Measurements from ENCODE around the gene HEXD.

The HEXD gene

DNA sequence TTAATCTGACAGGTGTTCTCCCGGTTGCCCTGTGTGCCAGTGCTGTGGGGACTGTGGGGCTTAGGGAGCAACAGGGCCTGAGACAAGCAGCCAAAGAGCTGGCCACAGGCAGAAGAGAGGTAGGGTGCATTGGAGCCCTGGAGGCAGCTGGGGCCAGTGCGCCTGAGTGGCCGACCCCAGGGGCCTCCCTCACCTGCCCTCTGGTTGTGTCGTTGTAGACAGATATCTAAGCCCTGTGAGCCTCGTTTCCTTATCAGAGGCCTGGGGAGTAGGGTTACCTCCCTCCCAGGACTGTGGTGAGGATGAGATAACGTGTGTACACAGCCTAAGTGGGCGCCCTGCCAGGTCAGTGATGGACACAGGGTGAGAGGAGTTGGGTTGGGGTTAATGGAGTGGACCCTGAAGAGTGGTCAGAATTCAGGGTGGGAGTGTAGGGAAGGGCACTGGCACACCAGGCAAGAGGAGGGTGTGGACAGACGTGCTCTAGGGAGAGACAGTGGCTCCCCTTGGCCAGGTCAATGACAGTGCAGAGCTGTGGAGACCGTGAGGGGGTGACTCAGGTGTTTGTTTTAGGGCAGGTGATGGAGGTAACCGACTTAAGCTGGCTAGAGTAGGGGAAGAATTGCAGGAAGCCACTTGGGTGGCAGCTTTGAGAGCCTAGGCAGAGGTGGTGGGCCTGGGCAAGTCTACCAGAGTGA, 43.8 kb downstream of the HEXD start:
- DNase-seq: no peak

DNA sequence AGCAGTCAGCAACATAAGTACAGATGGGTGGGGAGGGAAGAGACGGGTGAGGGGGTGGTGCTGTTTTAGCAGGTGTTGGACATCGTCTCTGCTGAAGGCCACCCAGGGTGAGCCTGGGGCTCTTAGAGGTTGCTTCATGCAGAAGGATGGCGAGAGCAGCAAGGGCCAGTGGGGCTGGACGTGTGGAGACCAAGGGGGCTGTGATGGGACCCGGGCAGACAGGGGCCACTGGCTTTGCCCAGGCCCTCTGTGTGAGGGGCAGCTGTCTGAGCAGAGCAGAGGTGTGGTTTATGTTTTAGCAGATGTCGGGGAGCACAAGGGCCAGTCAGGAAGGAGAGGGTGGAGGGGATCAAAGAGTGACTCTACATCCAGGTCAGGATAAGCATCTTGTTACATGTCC, 45.2 kb downstream of the HEXD start:
- DNase-seq: no peak

DNA sequence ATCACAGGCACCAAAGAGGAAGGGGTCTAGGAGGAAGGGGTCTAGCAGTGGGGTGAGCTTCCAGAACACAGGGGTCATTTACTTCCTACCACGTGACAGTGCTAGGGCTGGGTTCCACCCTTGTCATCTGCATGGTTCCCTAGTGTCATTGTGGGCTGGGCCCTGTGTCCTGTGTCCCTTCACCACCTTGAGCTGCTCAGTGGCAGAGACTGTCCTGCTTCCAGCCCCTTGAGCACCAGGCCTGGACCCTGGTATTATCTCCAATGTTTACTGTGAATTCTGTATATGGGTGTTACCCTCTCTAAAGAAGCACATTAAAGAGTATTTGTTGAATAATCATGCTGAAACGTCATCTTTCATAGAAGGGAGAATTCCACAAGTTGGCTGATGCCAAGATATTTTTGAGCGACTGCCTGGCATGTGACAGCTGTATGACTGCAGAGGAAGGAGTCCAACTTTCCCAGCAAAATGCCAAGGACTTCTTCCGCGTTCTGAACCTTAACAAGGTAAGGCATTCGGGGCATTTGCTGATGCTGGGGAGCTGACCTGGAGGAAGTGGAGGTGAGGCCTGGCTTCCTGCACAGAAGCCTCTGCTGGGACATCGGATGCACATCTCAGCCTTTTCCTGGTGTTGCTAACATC, 45.9 kb downstream of the HEXD start:
- DNase-seq: no peak

DNA sequence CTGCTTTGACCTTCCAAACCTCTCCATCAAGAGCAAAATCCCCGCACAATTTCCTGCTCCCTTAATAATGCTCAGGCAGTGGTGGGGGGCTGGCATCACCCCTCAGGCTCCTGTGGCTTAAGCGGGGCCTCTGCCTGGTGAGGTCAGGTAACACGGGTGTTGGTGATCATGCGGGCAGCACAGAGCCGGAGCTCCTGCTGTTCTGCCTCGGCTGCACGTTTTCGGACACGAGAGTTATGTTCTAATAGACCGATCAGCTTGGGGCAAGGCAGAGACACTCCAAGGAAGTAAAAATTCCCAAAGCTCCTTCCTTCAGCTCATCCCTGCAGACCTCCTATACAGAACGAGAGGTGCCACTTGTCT, 46.4 kb downstream of the HEXD start:
- no peak for DNase-seq

DNA sequence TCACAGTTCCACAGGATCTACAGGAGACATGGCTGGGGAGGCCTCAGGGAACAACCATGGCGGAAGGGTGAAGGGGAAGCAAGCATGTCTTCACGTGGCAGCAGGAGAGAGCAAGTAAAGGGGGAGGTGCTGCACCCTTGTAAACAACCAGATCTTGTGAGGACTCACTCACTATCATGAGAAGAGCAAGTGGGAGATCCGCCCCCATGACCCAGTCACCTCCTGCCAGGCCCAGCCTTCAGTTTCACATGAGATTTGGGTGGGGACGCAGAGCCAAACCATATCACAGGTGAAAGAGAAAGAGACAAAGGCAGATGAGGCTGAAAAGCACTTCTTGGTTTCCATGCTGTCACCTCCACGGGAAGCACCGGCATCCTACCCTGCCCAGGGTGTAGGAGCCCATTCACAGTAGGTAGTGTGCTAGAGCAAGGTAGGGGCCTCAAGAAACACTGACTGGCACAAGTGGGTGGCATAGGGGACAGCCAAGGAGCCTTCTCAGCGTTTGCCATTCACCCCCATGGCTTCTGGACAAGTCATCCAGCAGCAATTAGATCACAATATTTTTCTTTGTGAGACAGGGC, 47.0 kb downstream of the HEXD start:
- DNase-seq: no peak

DNA sequence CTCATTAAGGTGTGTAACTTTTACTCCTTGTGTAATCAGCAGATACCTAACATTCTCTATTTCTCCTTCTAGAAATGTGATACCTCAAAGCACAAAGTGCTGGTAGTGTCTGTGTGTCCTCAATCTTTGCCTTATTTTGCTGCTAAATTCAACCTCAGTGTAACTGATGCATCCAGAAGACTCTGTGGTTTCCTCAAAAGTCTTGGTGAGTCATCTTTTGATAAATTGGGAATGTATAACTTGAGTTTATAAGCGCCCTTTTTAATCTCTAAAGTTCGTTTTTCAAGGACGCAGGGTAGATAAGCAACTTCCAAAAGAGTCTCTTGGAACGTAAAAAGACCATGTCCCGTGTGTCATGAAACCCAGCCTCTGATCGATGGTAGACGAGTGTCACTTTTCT, 50.5 kb downstream of the HEXD start:
- DNase-seq: no peak

DNA sequence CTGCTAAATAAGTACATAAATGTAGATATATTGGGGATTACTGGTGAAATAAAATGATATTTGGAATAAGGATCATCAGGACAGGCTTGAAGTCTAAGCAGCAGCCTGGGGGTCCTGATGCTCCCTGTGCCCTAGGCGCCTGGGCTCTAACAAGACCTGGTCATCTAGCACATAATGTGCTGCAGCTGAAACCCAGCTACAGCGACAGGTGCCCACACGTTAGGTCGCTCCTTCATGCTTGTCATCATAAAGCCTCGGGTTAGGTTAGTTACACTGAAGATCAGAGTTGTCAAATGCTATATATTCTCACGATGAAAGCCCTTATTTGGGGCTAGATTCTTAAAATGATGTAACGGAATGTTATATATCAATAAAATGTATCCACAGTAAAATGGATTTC, 51.9 kb downstream of the HEXD start:
- no peak for DNase-seq

DNA sequence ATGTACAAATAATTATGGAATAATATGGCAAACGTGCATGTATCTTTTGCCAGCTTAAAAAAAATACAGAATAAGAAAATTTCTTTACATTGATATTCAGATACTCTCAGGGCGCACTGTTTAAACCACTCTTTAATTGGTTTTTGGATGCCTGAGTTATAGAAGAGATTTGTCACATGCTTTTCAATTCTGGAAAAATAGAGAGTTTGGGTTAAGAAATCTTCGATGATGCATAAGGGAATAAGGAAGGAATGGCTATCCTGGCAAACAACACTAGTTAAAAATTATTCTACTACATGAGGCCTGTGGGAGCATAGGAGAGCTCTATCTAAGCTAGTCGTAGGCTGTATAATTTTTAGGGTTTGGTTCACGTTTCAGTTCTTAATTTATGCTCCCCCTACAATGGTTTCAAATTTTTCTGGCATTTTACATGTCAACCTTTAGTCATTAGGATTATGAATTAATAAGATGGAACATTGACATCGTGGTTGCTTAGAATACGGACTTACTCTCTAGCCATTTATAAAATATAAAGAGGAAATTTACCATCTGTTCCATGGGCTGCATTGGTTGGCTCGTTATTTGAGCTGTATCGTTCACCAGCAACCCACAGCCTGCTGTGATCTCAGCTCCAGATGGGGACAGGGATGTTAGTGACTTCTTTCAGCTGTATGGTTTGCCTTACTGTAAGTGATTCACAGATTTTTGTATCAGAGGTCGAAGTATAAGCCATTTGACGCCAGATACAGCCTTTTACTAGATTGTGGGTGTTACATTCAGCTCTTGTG, 56.3 kb downstream of the HEXD start:
- no peak for DNase-seq

DNA sequence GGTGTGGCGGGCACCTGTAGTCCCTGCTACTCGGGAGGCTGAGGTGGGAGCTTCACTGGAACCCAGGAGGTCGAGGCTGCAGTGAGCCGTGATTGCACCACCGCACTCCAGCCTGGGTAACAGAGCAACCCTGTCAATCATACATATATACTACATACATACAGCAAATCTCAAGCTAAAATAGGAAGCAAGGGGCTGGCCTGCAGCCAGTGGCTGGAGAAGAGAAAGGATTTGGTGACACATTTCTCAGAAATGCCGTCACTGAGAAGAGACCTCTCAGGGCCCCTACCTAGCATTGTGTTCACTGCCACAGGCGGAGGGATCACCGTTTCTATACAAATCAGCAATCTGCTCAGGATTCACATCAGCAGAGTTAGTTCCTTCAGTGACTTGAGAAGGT, 57.3 kb downstream of the HEXD start:
- no peak for DNase-seq

DNA sequence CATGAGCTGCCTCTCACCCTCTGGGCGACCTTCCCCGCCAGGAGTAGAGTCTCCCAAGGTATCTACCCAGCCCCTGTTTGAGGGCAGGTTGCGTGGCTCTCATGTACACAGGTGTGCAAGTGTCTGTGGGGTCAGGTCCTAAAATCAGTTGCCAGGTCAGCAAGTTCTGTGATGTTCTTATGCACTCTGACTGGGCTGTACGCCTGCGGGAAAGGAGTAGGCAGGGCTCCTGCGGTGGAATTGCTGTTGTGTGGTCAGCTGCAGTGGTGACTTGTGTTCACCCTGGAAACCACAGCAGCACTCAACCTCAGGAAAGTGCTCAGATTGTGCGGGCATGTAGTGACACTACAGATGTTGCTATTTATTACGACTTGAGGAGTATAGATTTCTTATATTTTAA, 59.8 kb downstream of the HEXD start:
- no peak for DNase-seq

DNA sequence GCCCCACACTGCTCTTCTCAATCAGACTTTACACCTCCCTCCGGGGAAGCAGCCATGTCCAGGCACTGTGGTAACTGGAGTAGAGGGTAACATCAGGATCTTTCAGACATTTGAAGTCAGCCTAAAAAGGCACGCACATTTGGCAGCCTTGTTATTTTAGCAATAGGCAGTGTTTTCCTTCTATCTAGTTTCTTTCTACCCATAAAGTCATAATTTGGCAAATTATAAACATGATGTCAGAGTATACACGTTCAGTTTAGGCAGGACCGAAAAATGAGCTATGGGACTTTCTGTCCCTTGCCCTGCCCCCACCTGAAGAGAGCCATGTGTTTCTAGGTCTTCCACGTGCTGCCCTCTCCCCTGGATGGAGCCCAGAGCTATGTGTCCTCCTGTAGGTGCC, 61.5 kb downstream of the HEXD start:
- no peak for DNase-seq

DNA sequence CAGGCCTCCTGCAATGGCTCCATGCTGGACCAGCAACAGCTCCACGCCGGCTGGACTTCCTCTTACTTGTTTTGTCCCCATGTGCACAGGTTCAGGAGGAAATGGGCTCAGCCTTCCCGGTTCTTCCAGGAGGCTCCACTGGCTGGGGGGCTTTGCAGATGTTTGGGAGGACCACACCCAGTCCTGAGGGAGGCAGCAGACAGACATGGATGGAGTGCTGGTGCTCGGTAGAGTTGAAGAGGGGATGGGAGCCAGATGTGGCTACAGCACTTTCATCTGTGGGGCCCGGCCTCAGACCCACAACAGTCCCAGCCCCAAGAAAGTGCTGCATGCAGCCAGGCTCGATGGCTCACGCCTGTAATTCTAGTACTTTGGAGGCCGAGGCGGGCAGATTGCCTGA, 62.2 kb downstream of the HEXD start:
- no peak for DNase-seq

DNA sequence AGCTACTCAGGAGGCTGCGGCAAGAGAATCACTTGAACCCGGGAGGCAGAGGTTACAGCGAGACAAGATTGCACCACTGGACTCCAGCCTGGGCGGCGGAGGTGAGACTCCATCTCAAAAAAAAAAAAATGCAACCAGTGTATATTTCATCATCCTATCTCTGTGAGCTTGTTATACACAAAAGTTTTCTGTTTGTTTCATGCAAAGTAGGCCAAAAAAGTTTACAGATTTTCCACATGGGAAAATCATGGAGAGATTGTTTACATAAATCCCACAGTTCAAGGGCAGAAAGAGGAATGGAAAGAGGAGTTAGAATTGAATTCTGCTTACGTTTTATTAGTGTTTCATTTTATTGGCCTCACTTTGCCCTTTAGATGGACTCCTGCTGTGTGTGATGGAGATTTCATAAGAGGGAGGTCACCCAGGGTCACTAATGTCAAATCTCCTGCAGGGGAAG, 65.1 kb downstream of the HEXD start:
- no peak for DNase-seq

DNA sequence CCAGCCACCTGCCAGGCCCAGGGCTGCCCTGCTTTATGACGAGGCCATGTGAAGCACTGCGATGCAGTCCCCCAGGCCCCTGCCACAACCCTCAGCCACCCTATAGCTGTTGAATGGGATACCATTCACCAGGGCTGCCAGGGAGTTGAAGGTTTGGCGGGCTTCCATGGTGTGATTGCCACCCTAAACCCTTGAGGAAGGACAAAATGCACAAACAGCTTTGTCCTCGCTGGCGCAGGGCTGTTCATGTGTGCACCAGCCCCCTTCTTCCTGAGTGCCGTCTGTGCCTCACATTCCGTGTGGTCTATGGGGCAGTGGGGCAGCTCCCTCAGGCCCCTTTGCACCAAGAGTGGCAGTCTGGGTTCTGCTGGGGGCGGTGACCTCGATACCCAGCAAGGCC, 65.7 kb downstream of the HEXD start:
- DNase-seq: no peak

DNA sequence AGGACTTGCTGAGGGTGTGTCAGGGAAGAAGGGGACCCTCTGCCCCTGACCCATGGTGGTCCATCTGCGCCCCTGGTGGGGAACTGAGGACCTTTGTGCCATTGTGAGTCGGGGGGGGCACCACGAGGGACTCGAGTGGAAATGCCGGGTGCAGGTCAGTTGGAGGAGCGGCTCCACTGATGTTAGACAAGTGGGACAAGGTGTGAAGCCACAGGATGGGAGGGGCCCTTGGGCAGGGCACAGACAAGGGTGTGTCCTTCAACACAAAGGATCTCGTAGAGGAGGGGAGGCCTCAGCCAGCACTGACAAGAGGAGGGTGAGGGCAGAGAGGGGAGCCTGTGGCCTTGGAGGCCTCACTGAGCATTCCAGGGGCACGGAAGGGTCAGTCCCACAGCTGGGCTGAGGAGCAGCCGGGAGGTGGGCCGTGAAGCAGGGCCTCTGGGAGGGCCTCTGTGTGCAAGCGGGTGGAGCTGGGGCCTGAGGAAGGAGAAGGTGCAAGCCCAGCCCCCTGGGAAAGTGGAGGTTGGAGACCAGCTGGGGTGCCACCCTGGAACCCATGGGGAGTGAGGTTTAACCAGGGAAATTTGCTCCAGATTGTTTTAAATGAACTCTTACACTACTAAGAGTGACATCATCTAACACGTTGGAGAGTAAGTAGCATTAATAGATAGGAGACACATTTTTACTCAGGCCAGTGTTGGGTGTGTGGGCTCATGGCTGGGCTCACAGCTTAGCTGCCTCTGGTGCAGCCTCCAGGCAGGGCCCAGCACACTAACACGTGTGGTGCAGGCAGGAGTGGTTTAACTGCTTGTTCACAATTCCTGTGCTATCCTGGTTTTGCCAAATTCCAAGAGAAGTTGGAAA, 68.3 kb downstream of the HEXD start:
- DNase-seq: no peak

DNA sequence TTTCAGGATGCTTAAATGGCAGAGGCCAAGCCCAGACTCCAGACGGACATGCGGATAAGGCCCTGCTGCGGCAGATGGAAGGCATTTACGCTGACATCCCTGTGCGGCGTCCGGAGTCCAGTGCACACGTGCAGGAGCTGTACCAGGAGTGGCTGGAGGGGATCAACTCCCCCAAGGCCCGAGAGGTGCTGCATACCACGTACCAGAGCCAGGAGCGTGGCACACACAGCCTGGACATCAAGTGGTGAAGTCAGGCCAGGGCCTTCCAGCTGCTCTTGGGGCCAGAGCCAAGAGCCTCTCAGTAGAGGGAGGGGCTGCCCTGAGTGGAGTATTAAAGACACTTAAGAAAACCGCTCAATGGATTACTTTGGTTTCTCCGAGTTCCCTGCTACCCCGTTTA, 69.8 kb downstream of the HEXD start:
- DNase-seq: no peak

DNA sequence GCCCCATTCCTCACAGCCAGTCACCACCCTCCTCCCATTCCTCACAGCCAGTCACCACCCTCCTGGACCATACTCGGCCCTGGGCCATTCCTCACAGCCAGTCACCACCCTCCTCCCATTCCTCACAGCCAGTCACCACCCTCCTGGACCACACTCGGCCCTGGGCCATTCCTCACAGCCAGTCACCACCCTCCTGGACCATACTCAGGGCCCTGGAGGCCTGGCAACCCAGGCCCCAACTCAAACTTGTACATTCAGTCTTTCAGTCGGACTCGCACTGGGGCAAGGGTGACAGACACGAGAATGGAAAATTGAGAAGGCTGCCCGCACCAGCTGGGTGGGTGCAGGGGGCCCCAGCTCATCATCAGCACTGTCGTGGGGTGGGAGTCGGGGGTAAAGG, 71.0 kb downstream of the HEXD start:
- DNase-seq: no peak

DNA sequence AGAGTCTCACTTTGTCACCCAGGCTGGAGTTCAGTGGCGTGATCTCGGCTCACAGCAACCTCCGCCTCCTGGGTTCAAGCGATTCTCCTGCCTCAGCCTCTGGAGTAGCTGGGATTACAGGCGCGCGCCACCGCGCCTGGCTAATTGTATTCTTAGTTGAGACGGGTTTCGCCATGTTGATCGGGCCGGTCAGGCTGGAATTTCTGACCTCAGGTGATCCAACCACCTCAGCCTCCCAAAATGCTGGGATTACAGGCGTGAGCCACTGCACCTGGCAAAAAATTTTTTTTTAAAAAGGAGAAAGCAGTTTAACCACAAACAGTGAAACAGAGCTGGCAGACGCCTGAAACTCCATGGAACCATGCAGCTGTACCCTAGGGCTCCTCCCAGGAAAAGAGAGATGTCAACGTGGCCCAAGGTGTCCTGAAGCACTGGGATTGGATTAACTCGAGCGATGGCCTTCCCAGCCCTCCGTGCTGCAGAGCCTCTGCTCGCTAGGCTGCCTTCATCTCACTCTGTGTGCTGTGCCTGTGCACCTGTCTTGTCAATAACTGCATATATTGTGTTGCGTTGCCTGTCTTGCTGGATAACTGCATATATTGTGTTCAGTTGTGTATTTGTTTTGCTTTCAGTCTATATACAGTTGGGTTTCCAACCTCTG, 71.8 kb downstream of the HEXD start:
- no peak for DNase-seq

DNA sequence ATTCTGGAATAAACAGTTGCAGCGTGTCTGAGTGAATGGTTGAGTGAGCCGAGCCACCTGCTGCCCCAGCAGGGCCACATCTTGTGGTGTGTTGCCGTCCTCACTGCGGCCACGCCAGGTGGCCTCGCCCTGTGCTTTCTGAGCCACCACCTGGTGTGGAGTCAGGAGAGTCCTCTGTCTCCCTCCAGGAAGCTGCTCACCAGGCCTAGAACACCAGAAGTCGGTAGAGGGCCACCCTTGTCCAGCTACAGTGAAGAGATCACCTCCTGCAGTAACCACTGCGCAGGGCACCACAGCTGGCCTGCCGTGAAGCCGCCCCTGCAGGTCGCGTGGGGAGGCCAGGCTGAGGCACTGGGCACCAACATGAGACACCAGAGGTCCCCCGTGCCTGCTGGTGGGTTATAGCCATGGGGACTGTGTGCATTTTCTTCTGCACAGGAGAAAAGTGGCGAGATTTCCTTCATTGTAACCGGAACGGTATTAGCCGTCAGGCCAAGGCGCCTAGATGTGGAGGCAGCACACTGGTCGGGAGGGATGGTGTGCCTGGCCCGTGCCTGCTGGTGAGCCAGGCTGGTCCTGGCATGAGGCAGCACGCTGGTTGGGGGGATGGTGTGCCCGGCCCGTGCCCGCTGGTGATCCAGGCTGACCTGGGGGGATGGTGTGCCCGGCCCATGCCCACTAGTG, 72.5 kb downstream of the HEXD start:
- no peak for DNase-seq

DNA sequence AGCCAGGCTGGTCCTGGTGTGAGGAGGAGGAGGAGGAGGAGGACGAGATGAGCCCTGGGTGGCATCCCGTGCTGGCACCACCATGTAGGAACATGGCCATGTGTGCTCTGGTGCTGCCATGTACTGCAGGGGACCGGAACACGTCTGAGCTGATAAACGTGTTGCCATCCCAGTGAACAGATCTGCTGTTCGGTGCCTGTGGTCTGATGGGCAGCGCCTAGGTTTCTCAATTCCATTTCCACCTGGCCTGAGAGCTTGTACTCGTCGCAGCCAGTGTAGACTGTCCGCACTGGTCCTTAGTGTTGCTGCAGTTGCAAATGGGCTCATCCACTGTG, 73.0 kb downstream of the HEXD start:
- DNase-seq: no peak

DNA sequence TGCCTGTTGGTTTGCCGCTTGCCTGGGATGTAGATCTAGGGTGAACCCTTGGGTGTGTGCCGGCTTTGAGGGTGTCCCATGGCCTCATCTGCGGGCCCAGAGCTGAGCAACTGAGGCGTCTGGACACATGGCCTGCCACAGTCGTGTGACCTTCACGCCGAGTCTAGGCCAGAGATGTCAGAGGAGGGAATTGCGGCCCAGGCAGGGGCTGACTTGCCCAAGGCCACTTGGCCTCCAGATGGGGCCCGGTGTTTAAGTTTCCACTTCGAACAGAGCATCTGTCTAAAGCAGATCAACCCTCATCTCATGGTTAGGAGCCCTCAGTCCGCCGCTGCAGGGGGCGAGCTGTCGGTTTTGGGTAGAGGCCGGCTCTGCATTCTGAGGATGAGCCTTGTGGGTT, 73.4 kb downstream of the HEXD start:
- DNase-seq: no peak
